Stimulated activated CD8-positive, alpha-beta memory T cell treated with anti-CD3 and anti-CD28 coated beads, Interleukin-12 subunit alpha, Interleukin-12 subunit beta, amount 100 ng/mL, for 1 hour (primary cell): ENCODE measurements around the gene NOL4L.
"Not testable (repeated sequence)": the region's sequence is repeated elsewhere in the genome, so short reads cannot be mapped to it uniquely, and the experiment has no call there.

Experiments used
- DNase-seq: peaks from one replicate; pipeline ENCODE4 v3.0.0-alpha.2; 2020; ENCODE audit warnings: low read depth

The NOL4L gene

DNA sequence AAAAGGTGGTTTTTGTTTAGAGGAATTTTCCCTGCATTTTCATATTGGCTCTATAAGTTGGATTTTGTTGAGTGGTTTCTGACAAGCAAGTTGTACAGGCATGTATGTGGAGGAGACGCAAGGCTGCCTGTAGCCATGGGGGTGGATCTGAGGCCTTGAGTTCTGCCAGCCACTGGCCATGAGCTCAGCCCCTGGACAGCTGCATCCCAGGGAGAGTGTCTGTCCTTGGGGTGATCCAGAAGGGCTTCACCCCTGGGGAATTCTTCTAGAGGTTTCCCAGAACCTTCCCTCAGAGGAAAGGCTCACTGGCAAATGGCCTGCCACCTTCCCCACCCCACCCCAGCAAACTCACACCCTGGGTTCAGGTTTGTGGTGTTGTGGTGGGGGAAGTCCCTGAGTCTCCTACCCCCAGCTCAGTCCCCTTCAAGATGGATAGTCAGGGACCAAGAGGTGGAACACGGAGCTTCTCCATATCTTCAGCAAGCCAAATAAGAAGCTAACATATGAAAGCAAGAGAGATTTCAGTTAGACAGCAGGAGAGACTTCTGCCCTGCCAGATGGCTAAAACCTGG, 11.6 kb upstream of the NOL4L start:
- no peak for DNase-seq

DNA sequence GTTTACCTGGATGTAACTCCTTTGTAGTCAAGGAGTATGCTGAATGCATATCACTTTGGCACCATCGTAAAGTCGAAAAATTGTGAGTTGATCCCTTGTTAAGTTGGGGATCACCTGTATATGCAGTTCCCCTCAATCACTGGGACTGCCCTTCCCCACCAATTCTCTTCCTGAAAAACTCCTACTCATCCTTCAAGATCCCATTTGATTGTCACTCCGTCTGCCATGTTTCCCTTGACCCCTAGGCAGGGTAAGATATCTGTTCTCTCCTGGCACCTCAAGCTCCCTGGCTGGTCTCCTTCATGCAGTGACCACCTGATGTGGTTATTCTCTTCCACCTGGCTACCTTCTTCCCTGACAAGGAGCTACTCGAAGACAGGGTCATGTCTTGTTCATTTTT, 10.0 kb upstream of the NOL4L start:
- DNase-seq, result no peak

DNA sequence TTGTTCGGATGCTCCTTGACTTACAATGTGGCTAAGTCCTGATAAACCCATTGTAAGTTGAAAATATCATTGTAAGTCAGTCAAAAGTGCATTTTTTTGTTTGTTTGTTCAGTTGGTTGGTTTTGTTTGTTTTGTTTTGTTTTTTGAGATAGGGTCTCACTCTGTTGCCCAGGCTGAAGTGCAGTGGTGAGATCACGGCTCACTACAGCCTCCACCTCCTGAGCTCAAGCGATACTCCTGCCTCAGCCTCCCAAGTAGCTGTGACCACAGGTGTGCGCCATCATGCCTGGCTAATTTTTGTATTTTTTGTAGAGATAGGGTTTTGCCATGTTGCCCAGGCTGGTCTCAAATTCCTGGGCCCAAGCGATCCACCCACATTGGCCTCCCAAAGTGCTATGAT, 9.5 kb upstream of the NOL4L start:
- not testable (repeated sequence) for DNase-seq

DNA sequence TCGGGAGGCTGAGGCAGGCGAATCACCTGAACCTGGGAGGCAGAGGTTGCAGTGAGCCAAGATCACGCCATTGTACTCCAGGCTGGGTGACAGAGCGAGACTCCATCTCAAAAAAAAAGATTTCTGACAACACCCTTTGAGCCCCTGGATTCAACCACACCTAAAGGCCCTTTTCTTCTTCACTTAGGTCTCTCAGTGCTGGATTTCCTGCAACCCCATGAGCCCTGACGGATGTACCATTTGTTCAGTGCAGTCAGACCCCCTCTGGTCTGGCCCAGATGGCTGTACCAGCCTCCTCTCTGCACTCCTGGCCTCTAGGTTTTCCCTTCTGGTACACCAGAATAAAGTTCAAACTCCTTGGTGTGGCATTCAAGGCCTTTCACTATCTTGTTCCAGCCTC, 9.1 kb upstream of the NOL4L start:
- DNase-seq, result no peak

DNA sequence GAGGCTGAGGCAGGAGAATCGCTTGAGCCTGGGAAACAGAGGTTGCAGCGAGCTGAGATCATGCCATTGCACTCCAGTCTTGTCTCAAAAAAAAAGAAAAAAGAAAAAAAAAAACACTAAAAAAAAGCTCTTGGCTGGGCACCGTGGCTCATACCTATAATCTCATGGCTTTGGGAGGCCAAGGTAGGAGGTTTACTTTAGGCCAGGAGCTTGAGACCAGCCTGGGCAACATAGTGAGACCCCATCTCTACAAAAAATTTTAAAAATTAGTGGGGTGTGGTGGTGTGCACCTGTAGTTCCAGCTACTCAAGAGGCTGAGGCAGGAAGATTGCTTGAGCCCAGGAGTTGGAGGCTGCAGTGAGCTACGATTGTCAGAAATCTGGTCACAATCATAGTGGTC, 7.5 kb upstream of the NOL4L start:
- not testable (repeated sequence) for DNase-seq

DNA sequence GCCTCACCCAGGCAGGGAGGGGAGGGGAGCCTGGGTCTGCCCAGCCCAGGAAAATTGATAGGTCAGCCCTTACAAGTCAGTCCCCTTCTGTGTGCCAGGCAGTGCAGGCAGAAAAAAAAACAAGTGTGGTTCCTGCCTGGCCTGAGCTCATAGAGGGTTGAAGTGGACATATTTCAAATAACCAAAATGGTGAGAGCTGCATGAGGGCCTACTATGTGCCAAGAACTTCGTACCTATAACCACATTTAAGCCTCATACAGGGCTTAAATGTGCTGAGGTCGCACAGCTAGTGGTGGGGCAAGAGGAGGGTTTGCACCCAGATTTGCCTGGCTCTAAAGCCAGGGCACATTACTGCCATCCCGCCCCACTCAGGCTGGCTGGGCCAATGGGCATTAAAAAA, 6.9 kb upstream of the NOL4L start:
- DNase-seq, result no peak

DNA sequence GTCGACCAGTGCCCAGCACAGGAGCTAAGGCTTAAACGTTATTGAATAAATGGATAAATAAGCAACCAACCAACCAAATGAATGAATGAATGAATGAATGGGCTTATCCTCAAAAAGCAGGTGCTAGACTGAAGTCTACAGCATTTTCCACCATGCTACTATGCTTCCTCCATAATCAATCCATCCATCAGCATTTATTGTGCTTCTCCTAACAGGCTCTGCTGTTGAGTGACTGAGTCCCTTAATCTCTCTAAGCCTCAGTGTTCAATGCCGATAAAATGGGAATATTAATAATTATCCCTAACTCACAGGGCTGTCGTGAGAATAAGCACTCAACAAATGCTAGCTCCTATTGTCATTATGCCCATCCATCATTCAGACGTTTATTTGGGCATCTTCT, 4.6 kb upstream of the NOL4L start:
- no peak for DNase-seq

DNA sequence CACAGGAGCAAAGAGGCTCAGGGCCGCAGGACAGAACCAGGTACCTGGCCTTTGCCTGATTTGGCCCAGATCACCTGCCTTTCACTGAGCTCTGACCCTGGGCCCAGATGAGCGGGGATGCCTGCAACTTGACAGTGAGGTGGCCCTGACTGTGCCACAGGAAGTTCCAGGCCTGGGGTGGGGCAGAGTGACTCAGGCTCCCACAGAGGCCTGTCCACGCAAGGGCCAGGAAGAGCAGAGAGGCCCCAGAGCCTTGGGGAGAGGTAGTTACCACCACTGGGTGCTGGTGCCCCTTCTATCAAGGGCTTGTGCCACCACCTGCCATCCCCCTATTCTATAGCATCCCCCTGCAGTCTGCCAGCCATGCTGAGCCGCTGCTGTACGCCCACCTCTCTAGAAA, 4.1 kb upstream of the NOL4L start:
- no peak for DNase-seq

DNA sequence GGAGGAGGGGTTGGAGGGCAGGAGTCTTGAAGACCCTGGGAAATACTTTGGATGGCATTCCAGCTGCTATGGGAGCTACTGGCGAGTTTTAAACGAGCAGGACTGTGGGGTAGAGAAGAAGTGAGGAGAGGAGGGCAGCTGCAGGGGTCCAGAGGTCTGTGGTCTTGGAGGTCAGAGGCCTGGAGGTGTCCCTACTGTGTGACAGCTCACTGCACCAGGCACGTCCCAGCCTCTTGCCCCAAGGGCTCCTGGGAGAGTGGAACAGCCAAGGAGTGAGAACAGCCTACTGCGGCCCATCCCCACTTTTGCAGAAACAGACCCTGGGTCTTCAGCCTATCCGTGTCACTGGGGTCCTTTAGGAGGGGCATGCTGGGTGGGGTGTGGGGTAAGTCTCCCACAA, 2.9 kb upstream of the NOL4L start:
- DNase-seq, result no peak

DNA sequence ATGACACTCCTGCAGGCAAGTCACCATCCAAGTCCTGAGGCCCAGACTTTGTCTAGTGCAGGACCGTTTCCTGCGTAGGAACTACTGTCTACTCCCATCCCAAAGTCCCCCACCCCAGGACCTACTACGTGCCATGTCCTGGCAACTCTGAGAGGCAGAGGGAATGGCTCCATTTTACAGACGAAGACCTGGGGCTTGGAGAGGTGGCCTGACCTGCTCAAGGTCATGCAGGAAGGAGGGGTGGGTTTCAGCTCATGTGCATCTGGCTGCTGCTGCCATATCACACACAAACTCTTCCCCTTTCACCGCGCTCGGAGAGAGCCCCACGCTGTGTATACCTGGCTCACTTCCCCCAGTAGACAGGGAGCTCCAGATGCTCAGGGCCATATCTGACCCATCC, 1.2 kb upstream of the NOL4L start:
- no peak for DNase-seq

DNA sequence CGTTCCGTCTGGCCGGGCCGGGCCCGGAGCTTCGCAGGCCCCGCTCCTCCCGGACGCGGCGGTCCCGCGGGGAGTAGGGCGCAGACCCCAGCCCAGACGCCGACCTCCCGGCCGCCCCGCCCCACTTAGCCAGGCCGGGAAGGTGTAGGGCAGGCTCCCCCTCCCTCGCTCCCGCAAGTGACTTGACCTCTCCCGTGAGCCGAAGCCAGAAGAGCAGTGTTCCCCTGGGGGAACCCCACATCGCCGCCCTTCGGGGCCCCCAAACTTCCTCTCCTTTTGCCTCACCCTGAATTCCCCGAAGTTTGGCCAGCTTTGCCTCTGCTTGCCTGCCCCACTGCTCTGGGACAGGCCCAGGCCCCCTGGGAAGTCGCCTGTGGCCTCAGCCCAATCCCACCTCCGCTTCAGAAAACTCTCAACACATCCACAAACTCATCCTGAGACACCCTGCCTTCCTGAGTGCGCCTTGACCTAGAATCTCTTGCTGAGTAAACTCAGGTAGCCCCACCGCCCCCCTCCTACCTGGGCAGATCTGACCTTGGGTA, 524 bp upstream of the NOL4L start:
- DNase-seq, result no peak

DNA sequence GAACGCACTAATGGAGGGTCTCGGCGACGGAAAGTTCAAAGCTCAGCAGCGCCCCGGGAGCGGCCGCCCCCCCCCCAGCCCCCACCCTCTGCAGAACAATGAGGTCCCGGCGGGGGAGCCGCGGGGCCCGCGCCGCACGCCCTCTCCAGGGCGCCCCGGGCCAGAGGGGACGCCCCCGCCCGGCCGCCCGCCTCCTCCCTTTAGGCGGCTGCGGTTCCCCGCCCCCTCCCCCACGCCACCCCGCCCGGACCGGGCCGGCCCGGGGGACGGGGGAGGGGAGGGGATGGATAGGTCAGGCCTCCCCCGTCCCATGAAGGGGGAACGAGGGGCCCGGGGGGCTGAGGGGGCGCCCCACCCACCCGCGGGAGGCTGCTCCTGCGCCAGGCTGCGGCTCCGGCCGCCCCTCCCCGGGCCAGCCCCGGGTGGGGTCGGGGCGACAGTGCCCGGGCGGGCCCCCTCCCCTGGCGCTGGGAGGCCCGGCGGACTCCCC, 1.5 kb downstream of the NOL4L start:
- DNase-seq, result no peak

DNA sequence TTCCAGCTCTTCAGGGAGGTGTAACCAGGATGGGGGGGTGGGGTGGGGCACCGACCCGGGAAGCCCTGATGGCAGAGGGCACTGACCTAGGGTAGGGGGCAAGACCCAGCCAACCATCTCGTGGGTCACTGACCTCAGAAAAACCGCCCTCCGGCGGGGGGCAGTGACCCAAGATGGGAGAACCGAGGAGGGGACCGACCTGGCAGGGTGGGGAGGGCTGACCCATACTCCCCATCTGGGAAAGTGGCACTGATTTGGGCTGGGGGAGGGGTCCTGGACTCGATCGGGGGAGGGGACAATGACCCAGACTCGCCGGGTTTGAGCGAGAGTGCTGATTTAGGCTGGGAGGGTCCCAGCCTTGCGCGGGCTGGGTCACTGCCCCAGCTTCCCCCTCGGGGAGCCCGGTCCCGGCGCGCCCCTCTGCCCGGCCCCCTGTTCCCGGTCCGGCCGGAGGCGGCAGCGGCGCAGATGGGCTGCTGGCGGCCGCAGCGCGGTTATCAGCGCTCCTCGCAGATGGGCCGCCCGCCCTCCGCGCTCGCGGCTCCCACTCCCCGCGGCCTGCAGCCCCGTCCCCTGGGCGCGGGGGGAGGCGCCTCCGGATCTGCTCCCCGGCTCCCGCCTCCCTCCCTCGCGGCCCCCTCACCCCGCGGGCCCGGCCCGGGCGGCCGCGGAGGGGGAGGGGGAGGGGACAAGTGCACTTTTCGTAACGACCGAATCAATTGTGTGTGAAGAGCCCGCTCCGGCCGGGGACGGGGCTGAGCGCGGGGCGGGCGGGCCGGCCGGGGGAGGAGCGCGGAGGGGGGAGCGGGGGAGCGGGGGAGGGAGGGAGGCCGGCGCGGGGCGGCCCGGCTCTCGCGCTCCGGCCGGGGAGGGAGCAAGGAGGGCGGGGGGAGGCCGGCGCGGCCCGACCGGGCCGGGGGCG, 2.2 kb downstream of the NOL4L start:
- no peak for DNase-seq

DNA sequence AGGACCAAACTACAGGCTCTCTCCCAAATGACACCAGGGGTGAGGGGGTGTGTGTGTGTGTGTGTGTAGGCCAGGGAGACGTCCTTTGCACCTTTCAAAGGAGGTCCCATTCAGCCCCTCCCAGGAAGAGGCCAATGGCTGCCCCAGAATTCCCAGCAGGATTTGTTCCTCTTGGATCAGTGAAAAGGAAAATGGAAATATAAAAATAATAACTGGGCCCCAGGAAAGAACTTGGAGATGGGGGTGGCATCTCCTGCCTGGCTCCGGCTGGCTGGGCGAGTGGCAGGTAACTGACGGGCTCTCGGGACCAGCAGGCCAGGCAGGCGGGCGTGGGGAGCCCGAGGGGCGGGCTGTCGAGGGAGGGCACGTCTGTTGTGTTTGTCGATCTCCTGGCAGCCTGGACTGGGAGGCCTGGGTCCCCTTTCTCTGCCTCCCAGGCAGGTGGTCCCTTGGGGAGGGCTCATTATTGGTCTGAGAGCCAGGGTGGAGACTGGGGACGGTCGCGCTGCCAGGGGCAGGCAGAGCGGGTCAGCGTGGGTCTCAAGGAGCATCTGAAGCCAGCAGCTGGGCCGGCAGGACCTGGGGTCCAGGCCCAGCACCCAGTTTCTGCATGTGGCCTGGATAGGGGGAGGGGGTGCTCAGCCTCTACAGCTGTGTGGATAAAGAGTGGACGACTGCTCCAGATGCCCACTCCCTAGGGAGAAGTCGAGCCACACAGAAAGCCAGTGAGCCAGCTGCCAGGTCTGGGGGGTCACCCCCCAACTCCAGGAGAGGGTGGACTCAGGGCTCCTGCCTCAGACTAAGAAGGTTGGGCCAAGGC, 3.1 kb downstream of the NOL4L start:
- DNase-seq, result no peak

DNA sequence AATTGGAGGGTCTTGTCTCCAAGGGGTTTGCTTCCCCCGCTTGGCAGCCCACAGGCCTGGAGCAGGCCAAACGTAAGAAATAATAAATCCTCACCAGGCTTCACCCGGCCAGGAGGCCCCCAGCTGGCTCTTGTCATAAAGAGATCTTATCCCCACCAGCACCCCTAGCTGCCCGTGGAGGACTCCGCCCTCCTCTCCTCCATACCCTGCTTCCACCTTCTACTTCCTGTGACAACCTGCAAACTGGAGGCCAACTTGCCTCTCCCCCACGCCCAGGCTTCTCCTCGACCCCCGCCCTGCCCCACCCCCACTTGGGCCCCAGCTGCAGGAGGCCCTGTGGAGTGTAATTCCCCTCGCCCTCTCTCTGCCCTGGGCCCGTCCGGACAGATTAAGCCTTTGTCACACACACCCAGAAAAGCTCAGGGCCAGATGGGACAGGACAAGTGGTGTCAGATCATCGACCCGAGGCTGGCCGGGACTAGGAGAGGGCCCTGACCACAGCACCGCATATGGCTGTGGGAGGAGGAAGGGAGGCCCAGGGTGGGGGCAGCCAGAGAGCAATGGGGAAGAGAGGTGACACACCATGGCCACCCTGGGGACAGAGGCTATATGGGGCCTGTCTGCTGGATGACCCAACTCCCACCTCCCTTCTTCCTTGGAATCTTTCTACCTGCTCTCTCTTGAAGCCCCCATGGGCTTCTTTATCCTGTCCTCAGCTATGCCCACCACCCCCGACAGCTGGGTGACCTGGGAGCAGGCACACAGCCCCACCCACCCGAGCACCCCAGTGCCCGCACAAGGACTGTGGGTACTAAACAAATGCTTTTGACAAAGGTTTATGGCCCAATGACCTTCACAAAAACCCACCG, 3.9 kb downstream of the NOL4L start:
- no peak for DNase-seq

DNA sequence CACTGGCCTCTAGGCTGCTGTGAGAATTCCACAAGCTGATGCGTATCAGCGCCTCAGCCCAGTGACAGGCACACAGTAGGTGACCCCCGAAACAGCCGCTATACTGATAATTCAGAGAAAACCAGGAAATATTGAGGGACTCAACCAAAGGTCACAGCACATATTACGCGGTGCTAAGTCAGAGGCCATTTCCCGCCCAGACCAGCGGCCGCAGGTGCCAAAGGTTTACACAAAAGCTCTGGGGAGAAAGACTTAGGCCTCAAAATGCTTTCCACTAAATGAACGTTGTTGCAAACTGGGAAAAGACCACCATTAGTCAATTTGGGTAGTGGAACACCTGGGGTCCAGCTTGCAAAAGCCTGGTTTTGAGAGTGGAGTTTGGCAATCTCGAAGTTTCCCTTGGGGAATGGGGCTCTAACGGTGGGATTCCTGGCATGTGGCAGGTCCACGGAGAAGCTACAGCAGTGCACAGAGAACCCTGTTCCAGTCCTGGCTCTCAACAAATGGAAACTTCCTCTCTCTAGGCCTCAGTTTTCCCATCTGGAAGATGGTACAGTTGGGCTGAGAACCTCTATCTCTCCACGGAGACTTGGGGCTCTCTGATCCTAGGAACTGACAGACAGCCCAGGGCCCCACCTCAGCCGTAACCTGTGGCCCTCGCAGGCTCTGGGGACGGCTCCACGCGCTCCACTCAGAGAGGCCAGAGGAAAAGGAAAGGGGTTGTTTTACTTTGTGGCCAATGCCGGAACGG, 4.7 kb downstream of the NOL4L start:
- no peak for DNase-seq

DNA sequence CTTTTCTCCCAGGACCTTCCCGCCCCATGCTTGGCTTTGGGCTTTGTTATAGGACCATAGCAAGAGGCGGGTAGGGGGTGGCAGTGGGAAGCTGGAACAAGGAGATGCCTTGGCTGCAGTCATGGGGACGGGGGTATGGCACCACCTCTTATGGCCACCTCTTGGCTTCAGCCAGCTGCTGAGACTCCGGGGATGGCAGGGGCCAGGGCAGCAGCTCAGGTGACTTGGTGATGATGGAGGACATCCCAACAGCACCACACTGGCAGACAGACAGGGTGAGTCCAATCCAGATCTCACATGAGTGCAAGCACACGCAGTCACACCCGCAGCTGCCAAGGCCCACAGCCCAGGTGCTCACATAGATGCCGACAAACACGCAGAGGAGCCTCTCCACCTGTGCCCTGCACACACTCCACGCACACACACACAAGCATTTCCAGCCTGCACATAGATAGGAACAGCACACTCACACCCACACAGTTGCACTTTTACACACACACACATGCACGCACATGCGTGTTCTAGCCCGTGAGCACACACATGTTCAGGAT, 6.2 kb downstream of the NOL4L start:
- DNase-seq, result no peak

DNA sequence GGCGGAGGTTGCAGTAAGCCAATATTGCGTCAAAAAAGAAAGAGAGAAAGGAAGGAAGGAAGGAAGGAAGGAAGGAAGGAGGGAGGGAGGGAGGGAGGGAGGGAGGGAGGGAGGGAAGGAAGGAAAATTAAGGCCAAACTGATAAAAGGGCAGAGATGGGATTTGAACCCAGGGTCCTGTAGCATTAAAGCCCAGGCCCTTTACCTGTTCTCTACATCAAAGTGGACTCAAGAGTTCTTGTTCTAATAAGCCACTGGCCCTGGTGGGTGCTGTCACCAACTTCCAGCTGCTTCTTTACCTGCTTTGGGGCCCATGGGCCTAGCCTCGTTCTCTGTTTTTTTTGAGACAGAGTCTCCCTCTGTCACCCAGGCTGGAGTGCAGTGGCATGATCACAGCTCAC, 7.1 kb downstream of the NOL4L start:
- DNase-seq, result not testable (repeated sequence)

DNA sequence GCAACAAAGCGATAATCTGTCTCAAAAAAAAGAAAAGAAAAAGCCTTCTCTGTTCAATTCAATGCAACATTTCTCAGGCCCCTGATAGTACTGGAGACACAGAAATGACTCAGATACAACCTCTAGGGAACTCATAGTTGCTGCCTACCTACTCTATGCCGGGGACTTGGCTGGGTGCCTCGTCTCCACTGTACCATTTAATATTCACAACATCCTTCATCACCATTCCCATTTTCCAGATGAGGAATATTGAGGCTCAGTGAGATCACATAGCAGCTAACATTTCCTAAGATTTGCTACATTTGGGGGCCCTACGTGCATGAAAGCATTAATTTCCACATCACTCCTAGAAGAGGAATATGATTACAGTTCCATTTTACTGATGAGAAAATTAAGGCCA, 7.5 kb downstream of the NOL4L start:
- DNase-seq, result no peak

DNA sequence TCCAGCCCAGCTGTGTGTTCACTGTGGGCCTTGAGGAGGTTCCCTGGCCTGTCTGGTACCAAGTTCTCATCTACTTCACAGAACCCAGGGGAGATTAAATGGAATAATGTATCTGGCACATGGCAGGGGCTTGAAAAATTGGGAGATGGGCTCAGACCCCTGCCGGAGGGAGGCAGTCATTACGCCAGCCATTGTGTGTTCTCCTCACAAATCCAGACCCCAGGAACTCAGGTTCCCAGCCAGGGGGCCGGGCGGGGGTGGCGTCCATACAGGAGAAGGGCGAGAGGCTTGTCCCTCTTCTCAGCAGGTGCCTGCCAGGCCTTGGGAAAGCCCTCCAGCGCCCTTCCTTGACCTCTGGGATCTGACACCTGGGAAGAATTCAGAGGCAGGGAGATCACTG, 8.1 kb downstream of the NOL4L start:
- no peak for DNase-seq
